8988T (cell line): ENCODE data around the gene PIP4K2A.
A peak's percentile ranks its signal among the peaks of the same experiment; 100 is the strongest.

Experiments used
- DNase-seq: peaks from one replicate; pipeline ENCODE4 v3.0.0; 2011

The PIP4K2A gene

GRCh38 chr10:22589851-22590514, 124.4 kb downstream of the PIP4K2A start:
- no peak for DNase-seq

- no peak for DNase-seq
Measured at GRCh38 chr10:22588462-22588861, 125.9 kb downstream of the PIP4K2A start.

GRCh38 chr10:22583683-22584082, 130.7 kb downstream of the PIP4K2A start:
- DNase-seq, result no peak

- DNase-seq, result no peak
Measured at GRCh38 chr10:22581461-22581860, 132.9 kb downstream of the PIP4K2A start.

- DNase-seq, result no peak
Measured at GRCh38 chr10:22580711-22581110, 133.7 kb downstream of the PIP4K2A start.

- no peak for DNase-seq
Measured at GRCh38 chr10:22579826-22580225, 134.6 kb downstream of the PIP4K2A start.

- peak; percentile 26 for DNase-seq
Measured at GRCh38 chr10:22573820-22574569, 140.4 kb downstream of the PIP4K2A start.

GRCh38 chr10:22570733-22571430, 143.5 kb downstream of the PIP4K2A start:
- DNase-seq, result no peak

GRCh38 chr10:22570234-22570633, 144.1 kb downstream of the PIP4K2A start:
- DNase-seq, result no peak

- no peak for DNase-seq
Measured at GRCh38 chr10:22568928-22569327, 145.4 kb downstream of the PIP4K2A start.

GRCh38 chr10:22564060-22564459, 150.3 kb downstream of the PIP4K2A start:
- DNase-seq, result no peak

GRCh38 chr10:22561909-22562308, 152.5 kb downstream of the PIP4K2A start:
- no peak for DNase-seq

GRCh38 chr10:22560913-22561239, 153.5 kb downstream of the PIP4K2A start:
- no peak for DNase-seq

- no peak for DNase-seq
Measured at GRCh38 chr10:22560096-22560912, 154.1 kb downstream of the PIP4K2A start.

- no peak for DNase-seq
Measured at GRCh38 chr10:22557321-22557720, 157.1 kb downstream of the PIP4K2A start.

- DNase-seq, result no peak
Measured at GRCh38 chr10:22556774-22557173, 157.6 kb downstream of the PIP4K2A start.

- no peak for DNase-seq
Measured at GRCh38 chr10:22554461-22555182, 159.8 kb downstream of the PIP4K2A start.

GRCh38 chr10:22553452-22553995, 160.9 kb downstream of the PIP4K2A start:
- DNase-seq, result no peak

- DNase-seq, result no peak
Measured at GRCh38 chr10:22552888-22553378, 161.4 kb downstream of the PIP4K2A start.

- DNase-seq, result no peak
Measured at GRCh38 chr10:22551681-22552365, 162.6 kb downstream of the PIP4K2A start.

- DNase-seq, result peak; percentile 49
Measured at GRCh38 chr10:22550732-22551131, 163.6 kb downstream of the PIP4K2A start.
